Nucleus accumbens (tissue), 56 donors: Measurements from ENCODE around the gene MTM1.

Experiments
- DNase-seq, 56 donors: peaks; one replicate each; lab custom pipeline; 2025; lab: John Stamatoyannopoulos, UW

The MTM1 gene

DNA sequence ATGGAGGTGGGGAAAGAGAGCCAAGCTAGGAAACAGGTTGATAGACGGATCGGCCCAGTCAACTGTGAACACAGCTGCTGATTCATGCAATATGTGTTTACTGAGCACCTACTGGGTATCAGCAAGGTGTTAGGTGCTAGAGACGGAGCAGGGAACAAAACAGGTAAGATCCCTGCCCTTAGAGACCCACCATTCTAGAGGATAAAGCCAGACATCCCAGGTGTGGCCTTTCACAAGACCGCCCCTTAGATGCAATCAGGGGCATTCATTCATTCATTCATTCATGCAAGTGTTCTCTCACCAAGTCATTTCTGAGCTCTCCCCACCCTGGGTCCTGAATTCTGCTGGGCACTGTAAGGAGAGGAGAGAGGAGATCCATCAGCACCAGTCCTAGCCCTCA, 20.2 kb upstream of the MTM1 start:
- no peak for DNase-seq

DNA sequence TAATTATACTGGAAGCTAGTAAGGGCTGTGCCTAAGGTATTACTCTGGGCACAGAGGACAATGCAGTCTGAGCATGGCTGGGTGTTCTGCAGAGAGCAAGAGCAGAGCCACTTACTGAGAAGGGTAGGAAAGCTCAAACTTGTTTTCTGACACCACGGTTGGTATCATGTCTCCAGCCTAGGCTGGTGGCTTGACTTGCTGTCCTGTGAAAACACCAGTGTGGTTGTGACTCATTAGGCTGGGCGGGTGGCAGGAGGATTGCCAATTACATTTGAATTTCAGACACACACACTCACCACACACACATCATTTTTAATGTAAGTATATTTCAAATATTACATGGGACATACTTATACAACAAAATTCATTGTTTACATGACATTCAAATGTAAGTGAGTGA, 19.7 kb upstream of the MTM1 start:
- DNase-seq: no peak

DNA sequence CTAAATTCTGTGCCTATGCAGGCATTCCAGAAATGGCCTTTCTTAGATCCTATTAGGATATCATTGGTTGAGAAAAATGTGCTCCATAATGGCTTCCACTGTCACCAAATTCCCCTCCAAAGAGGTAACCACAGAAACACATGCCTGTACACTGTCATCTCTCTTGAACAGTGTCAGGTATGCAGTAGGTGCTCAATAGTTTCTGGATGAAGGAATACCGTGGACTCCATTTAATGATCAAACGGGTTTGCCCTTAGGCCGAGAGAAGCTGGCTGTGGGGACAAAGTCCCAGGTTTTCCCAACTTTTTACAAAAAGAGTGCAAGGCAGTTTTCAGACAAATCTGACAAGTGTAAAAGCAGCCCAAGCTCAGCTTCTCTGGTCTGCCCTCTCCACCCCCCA, 16.5 kb upstream of the MTM1 start:
- no peak for DNase-seq

DNA sequence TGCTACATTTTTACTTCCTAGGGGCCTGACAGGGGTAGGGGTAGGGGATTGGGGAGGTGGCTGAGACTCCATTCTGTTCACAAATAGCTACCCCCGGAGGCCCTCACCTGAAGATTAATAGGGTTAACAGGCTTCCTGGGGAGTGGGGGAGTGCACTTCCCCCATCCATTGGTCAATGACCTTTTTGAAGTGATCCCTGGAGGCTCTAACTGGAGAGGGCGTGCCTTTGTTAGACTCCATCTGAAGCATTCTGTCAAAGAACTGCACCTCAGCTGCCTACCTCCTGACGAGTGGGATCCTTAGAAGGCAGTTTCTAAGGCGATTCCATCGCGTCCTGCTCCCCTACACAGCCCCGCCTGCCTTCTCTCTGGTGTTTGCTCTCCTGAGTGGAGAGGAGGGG, 10.0 kb upstream of the MTM1 start:
- no peak for DNase-seq

DNA sequence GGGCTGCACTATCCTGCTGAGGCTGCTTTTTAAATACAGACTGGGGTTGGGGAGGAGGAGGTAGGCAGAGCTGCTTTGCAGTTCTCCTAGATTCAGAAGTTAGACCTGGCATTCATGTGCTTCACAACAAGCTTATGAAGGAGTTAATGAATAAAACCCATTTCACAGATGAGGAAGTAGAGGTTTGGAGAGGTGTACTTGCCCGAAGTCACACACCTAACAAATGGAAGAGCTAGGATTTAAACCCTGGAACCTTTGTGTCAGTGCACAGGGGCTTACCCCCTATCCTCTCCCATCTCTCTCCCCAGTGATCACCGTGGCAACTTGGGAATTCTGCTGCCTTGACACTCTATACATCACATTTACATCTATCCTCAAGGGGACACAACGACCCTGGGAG, 3.6 kb upstream of the MTM1 start:
- DNase-seq: no peak

DNA sequence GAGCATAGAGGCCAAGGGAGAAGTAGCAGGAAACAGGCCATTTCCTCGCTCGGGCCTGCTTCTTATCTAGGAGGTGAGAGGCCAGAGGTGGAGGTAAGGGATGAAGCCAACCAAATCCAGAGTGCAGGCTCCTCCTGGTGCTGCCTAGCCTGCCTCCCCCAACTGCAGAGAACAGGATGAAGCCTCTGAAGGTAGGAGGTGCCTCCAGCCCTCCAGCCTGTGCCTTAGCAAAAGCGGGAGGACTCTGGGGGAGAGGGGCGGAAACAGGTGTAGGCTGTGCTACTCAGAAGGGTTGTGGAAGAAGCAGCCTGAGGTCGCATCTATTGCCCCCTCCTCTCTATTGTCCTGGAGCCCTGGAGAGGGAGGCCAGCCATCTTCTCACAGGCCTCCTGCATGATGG, 2.9 kb upstream of the MTM1 start:
- no peak for DNase-seq

DNA sequence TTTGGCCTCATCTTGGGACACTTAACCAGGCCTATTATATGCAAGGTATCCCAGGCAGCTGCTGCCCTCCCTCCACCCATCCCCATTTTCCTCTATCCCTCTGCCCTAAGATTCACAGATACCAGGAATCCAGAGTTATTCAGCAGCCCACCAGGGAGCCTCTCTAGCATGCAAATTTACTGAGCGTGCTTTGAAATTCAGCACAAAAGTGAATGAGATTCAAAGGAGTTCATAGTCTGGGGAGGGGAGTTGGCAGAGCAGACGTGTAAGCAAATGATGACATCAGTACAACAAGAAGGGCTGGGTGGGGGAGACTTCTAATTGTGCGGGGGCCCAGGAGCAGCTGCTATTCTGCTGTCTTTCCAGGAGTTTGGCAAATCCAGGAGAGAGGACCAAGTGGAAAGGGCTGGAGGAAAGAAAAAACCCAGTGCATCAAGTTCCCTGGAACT, 1.7 kb upstream of the MTM1 start:
- peak in 11 of 56 donors; percentile 2 to 21 (median 6) for DNase-seq

DNA sequence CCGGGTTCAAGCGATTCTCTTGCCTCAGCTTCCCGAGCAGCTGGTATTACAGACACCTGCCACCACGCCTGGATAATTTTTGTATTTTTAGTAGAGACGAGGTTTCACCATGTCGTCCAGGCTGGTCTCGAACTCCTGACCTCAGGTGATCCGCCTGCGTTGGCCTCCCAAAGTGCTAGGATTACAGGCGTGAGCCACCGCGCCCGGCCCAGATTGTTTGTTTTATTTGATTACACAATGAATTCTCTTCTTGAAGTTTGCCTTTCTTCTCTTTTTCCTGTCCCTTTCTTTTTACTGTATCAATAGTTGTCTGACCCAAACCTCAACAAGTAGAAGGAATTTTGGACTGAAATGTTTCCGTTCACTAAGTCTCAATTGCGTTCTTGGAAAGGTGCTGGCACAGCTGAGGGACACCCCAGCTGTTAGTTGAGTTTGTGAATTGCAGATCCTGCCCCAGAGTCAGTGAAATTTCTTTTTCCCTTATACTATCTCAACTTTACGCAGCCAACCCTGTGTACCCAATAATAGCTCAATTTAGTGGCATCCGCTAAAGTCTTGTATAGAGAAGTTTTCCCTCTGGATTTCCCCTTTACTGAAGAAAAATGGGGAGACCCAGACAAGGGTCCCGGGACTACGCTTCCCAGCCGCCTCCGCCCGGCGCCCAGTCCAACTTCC, 639 bp upstream of the MTM1 start:
- DNase-seq: no peak

DNA sequence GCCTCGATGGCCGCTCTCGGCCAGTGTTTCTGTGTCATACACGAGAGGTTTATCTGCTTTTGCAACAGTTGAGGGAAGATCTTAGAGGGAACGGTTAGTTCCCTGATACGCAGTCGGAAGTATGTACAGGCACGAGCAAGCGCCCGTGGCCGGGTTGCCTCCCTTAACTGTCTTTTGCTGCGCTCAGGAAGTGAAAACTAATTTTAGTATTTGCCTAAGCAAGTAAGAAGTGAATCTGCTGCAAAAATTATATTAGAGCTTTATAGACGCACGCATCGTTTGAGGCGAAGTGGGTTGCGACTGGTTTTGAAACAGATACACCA, 695 bp downstream of the MTM1 start:
- DNase-seq: peak in 8 of 56 donors; percentile 1 to 27 (median 7)

DNA sequence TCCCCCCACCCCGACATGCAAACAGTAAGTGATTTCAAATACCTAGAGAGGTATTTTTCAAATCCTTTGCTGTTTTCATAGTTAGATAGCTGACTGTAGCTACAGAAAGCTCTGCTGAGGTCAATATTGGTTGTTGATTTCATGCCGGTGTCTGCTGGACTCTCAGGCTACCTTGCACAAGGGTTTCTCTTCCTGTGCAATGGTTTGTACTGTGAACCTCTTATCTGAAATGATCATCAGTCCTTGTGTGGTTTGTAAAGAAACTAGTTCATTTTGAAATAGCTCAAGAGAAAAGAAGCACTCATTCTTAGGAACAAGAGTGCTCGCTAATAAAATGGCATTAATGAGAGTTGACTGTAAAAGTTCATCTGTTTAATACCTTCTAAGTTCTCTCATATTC, 2.1 kb downstream of the MTM1 start:
- DNase-seq: no peak

DNA sequence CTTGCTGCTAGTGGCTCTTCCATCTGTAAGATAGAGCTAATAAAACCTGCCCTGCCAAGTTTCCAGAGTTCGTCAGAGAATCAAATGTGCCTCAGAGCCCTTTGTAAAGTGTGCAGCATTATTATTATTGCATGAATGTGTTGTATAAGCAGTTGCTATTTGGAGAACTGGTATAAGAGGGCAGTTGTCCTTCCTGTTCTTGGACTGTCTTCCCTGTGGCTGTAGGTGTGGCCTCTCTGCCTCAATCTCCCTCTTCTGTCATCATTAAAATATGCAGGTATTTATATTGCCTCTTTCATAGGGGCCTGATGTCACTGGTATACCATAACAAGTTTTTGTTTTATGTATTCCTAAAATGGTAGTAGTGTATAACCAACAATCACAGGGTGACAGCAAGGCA, 3.8 kb downstream of the MTM1 start:
- DNase-seq: no peak

DNA sequence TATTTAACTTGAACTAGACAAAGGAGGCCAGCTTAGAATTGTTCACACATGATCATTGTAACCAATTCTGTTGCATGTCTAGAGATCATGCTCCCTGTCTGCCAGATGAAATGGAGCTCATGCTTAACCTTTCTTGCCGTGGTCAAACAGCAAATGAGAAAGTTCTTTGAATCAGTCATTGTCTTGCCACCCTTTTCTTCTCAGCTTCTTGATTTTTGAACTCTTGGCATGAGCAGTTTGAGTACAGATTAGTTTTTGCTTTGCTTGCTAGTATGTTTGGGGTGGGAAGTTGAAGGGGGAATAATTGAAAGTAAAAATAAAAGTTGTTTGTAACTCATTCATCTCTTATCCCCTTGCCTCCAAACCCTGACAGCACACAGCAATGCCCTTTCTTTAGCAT, 4.7 kb downstream of the MTM1 start:
- DNase-seq: no peak

DNA sequence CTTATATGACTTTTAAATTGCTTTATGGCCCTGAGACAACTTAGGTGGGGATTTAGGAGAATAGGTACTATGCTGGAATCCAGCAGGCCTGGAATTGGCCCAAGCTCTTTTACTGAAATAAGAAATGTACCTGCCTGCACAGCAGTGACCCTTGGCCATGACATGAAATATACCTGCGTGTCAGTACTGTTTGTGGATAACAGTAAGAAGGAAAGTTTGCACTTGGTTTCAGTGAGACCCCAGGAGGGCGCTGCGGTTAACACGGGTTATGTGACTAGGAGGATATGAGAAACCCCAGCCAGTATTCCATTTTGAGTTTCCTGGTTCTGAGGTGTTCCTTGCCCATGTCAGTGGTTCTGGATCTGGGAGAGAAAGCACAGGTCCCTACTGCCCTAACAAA, 5.3 kb downstream of the MTM1 start:
- no peak for DNase-seq

DNA sequence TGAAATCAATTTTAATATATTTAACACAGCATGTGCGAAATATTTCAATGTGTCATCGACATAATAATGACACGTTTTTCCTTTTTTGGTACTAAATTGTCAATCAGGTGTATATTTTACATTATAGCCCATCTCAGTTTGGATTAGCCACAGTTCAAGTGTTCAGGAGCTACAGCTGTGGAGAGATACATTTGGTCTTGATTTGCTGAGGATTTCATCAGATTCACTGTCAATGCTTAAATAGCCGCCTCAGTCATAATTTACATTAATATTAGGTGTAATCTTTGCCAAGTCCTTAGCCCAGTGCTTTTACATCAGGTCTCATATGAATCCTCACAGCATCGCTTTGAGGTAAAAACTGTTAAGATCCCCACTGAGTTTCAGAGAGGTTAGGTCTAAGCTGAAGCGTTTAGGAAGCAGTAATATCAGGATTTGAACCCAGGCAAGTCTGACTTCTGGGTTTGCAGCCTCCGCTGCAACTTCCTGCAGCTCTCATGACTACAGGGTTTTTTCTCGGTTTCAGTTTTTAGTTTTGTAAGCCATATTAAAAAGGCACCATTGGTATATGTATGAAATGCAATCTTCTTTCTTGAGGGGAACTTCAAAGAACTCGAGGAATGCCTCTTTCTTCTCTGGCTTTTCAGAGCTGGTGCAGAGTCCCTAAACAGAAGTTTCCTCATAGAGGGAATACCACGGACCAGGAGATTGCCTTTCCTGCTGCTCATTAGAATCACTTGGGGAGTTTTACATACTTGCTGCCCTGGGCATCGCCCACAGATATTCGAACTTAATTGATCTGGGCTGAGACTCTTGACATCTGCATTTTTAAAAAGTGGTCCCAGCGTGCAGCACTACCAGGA, 6.4 kb downstream of the MTM1 start:
- DNase-seq: no peak

DNA sequence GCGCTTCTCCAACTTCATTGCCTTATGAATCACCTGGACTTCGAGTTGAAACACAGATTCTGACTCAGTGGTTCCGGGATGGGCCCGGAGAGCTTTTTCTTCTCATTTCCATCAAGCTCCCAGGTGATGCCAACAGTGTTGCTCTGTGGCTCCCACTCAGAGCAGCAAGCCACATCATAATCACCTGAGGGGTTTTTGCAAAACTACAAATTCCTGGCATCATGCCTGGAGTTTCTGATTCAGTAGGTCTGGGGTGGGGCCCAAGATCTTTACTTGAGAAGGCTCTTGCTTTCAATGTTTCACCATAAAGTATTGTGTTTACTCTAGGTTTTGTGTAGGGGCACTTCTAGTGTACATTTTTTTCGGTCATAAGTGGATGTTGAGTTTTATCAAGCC, 7.0 kb downstream of the MTM1 start:
- peak in 18 of 56 donors; percentile 1 to 46 (median 8) for DNase-seq

DNA sequence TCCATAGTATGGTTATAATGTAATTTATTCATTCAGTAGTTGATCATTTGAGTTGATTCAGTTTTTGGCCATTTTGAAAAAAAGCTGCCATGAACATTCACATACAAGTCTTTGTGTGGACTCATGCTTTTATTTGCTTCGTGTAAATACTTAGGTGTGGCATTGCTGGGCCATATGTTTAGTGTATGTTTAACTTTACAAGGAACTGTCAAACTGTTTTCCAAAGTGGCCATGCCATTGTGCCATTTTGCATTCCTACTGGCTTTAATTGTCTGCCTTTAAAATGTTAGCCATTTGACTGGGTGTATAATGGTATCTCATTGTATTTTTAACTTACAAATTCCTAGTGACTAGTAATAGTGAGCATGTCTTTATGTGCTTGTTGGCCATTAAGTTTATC, 8.8 kb downstream of the MTM1 start:
- DNase-seq: no peak

DNA sequence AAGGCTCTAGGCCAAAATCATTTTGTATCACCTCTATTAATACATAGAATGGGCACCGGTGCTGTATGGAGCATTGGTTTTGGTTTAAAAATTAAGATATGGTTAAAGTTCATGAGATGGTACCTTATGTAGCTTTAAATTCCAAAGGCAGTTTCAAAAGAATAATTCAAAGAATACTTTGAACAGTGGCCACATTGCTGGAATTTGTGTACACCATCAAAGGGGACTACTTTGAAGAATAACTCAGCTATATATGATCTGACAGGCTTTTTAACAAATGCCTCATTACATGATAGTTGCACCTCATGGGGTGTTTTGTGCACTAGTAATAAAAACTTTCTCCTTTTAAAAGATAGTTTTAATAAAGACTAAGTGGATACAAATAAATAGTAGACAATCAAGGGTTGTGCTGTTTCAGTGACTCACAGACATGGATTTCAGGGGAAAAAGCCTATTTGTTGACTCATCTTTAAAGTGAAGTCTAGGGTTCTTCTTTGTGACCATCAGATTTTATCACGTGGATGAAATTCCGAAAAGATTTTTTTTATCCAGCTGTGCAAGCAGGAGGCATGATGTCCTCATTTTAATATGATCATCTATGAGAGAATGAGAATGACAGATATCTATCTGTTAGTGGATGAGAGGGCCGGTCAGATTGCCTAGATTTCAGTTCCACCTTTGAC, 12.8 kb downstream of the MTM1 start:
- no peak for DNase-seq

DNA sequence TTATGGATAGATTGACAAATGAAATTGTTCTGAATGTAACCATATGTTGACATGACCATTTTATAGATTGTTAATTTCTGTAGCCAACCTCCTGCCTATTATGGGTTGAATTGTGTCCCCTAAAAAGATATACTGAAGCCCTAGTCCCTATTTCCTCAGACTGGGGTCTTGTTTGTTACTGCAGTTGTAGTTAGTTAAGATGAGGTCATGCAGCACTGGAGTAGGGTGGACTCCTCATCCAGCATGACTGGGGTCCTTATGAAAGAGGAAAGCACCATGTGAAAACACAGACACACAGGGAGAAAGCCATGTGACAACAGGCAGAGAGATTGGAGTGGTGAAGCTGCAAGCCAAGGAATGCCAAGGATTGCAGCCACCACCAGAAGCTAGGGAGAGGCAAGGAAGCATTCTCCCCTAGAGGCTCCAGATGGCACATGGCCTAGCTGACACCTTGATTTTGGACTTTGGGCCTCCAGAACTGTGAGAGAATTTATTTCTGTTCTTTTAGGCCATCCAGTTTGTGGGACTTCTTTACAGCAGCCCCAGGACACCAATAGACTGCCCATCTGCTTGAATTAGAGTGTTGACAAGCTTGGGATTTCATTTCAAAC, 14.0 kb downstream of the MTM1 start:
- DNase-seq: no peak

DNA sequence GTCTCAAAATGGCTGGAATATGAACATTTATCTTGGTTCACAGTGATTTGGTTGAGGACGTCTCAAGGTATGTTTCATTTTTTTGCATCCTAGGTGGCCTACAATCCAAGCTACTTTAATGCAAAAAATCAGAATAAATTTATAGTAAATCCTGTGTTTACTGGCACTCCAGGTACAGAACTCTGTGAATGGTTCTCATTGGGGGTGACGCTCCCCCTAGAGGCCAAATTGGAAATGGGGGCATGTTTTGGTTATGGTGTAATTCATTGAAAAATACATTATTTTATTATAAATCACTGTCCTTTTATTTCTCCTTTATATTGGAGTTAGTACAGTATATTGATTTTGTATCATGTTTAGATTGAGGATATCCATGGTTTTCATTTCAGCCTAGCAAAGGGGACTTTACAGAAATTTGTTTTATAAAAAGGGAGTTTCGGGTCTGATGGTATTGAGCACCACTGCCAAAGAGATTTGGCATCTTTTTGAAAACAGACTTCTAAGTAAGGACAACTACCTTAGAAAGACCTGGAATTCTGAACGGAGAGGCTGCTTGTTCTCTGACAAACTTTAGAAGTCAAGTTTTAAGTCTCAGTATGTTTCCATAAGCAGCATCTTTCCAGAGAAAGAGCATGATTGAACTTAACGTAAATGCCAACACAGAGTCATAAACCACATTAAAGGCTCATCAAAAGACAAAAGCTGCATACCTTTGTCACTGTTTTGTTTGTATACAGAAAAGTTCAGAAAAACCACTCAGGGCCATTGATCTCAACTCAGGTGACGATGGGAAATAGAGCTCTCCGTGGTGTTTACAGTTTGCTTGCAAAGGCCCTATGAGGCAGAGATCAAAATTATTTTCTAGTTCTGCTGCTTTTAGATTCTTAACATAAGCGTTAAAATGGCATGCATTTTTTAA, 19.4 kb downstream of the MTM1 start:
- DNase-seq: peak in 2 of 56 donors; percentile 5 to 18

DNA sequence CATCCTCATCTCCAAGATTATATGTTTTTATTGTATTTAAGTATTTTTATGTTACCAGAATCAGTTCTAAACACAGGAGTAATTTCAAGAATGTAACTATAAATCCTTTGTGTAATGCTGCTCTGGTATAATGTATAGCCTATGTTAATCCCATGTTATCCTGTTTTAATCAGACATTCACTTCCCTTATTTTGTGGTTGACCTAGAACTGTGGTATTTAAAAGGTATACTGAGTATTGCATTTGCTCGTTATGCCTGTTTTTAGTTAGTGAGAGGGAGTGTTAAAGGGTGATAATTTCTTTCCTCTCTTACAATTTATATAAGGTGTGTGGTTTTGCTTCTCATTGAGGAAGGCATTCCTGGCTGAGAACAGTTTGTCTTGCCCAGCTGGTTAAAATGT, 26.2 kb downstream of the MTM1 start:
- DNase-seq: no peak
